ENCODE measurements around the gene VPREB1.

GRCh38 chr22:22215659-22216449 is 28.7 kb upstream of the VPREB1 start:
- TF ChIP-seq CTCF (conservative IDR thresholded peaks at IDR 0.05; ENCODE audit: low read depth, low read length): no peak
- TF ChIP-seq SMC3 (IDR thresholded peaks at IDR 0.05; ENCODE audit: low read depth, low read length): no peak
- no peak for TF ChIP-seq MXI1 (IDR thresholded peaks at IDR 0.05; ENCODE audit: borderline replicate concordance, low read depth, low read length)
- no peak for TF ChIP-seq POLR2A (IDR thresholded peaks at IDR 0.05; ENCODE audit: low read depth, low read length)
- no peak for TF ChIP-seq CEBPB (IDR thresholded peaks at IDR 0.05; ENCODE audit: low read depth, low read length)
- TF ChIP-seq RFX5 (IDR thresholded peaks at IDR 0.05; ENCODE audit: low read depth, low read length): no peak
- TF ChIP-seq NFE2L2 (IDR thresholded peaks at IDR 0.05; ENCODE audit: low read depth, low read length): no peak
- no peak for TF ChIP-seq BHLHE40 (IDR thresholded peaks at IDR 0.05; ENCODE audit: low read depth, low read length)
- TF ChIP-seq RCOR1 (IDR thresholded peaks at IDR 0.05; ENCODE audit: insufficient replicate concordance, low read length): no peak
